Measurements from ENCODE around the gene FCMR. TPM values are rescaled to one million over a fixed set of nuclear protein-coding genes. Genes with fewer than 3 reads are reported as not detected.

The FCMR gene
- total and polyA plus RNA-seq, 2 donors (not counting 1 experiment from before 2014, with no cell fraction given), result 711 to 931 TPM

DNA sequence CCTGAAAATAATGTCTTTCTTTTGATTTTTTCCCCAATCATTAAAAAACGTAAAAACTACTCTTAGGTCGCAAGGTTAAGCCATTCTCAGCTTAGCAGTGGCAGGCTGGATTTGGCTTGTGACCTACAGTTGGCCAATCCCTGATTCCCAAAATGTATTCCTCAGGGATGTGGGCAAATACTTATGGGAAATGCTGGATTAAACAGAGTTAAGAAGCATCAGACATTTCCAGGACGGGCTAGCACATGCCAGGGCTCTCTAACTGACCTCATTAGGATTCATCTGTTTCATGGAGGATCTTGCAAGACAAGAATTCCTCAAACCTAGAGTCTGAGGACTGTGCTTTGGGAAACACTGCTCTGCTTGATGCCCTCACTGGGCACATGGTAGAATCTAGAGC, 25.5 kb downstream of the FCMR start:
- H4K20me1 ChIP-seq (ENCODE audit: control insufficient read depth, insufficient read depth, low read length, poor library complexity, severe bottlenecking), result peaks cover 8% of the 10 kb centered on the region
- peaks cover 0 to 5% of the 10 kb centered on the region in 2 donors for H3K4me1 ChIP-seq (ENCODE audit: control insufficient read depth in 2 of 2, insufficient read depth in 2 of 2, low read length in 2 of 2)
- H3K36me3 ChIP-seq (replicated peaks in 1 of 2; ENCODE audit: control extremely low read depth in 1 of 2, control insufficient read depth in 1 of 2, extremely low read depth in 1 of 2, insufficient read depth in 2 of 2, low read length in 1 of 2), result no peaks in the 10 kb centered on the region
- Mint-ChIP-seq H3K4me3 (no peak overlapping the region), H3K27ac (no peak overlapping the region), H3K27me3 (no peaks in the 10 kb centered on the region), H3K4me1 (peaks cover 24% of the 10 kb centered on the region), H3K9me3 (ENCODE audit: insufficient read depth) (no peaks in the 10 kb centered on the region)
- ChIA-PET POLR2A (no interaction called here), CTCF (interaction anchor here (0.7 to 2.4 kb wide), 2 partner anchors 12 to 17 kb away, joined by 3 to 8 read pairs; no protein-coding TSS in a partner anchor)
- H3K4me2 ChIP-seq (replicated peaks; ENCODE audit: low read depth, low read length, poor library complexity, severe bottlenecking), result no peak overlapping the region
- H3K9me3 ChIP-seq (ENCODE audit: control extremely low read depth in 1 of 3, control insufficient read depth in 2 of 3, insufficient read depth in 1 of 3, low read length in 2 of 3), result no peaks in the 10 kb centered on the region
- 100% methylated on average over 1 of the region's 3 CpGs for WGBS (ENCODE audit: insufficient coverage)
- TF ChIP-seq EZH2 (IDR thresholded peaks at IDR 0.05; ENCODE audit: borderline replicate concordance, insufficient read depth, low read depth, low read length, poor library complexity, severe bottlenecking) (no peak), CTCF (IDR thresholded peaks at IDR 0.05) (no peak)
- H3K79me2 ChIP-seq (ENCODE audit: control insufficient read depth, insufficient read depth, low read length), result no peaks in the 10 kb centered on the region
- H3K27ac ChIP-seq (ENCODE audit: low read length in 2 of 2), result no peak overlapping the region
- no peak overlapping the region for H3K9ac ChIP-seq (ENCODE audit: low read length)
- intact Hi-C loops (cut with micrococcal nuclease), result loop anchor here (5.0 kb wide), 1 partner anchor 36 kb away; no protein-coding TSS in a partner anchor
- no peaks in the 10 kb centered on the region for H3K27me3 ChIP-seq (replicated peaks in 1 of 4; ENCODE audit: control extremely low read depth in 1 of 4, control insufficient read depth in 3 of 4, insufficient read depth in 4 of 4, low read length in 3 of 4)
- no peak overlapping the region for H3K4me3 ChIP-seq (ENCODE audit: control extremely low read depth in 1 of 5, extremely low read depth in 1 of 5, insufficient read depth in 1 of 5, low read depth in 2 of 5, low read length in 4 of 5)
- no peak overlapping the region for H2AFZ ChIP-seq (ENCODE audit: insufficient read depth, low read depth, low read length, poor library complexity, severe bottlenecking)
- ATAC-seq (ENCODE audit: low read depth) (no peak), DNase-seq (no peak)

- Histone ChIP-seq H2AFZ (ENCODE audit: insufficient read depth, low read depth, low read length, poor library complexity, severe bottlenecking) (no peak overlapping the region), H3K4me2 (replicated peaks; ENCODE audit: low read depth, low read length, poor library complexity, severe bottlenecking) (no peak overlapping the region), H3K4me1 (ENCODE audit: control insufficient read depth in 2 of 2, insufficient read depth in 2 of 2, low read length in 2 of 2) (peaks cover 4 to 5% of the 10 kb centered on the region in 2 donors), H3K79me2 (ENCODE audit: control insufficient read depth, insufficient read depth, low read length) (no peaks in the 10 kb centered on the region), H3K4me3 (ENCODE audit: control extremely low read depth in 1 of 5, extremely low read depth in 1 of 5, insufficient read depth in 1 of 5, low read depth in 2 of 5, low read length in 4 of 5) (no peak overlapping the region), H3K27ac (ENCODE audit: low read length in 2 of 2) (no peak overlapping the region), H3K36me3 (replicated peaks in 1 of 2; ENCODE audit: control extremely low read depth in 1 of 2, control insufficient read depth in 1 of 2, extremely low read depth in 1 of 2, insufficient read depth in 2 of 2, low read length in 1 of 2) (no peaks in the 10 kb centered on the region), H3K9ac (ENCODE audit: low read length) (no peak overlapping the region), H3K27me3 (replicated peaks in 1 of 4; ENCODE audit: control extremely low read depth in 1 of 4, control insufficient read depth in 3 of 4, insufficient read depth in 4 of 4, low read length in 3 of 4) (no peaks in the 10 kb centered on the region), H4K20me1 (ENCODE audit: control insufficient read depth, insufficient read depth, low read length, poor library complexity, severe bottlenecking) (peaks cover 4% of the 10 kb centered on the region), H3K9me3 (ENCODE audit: control extremely low read depth in 1 of 3, control insufficient read depth in 2 of 3, insufficient read depth in 1 of 3, low read length in 2 of 3) (no peaks in the 10 kb centered on the region)
- POLR2A ChIA-PET, result no interaction called here
- ATAC-seq (ENCODE audit: low read depth), result no peak
- no peak for DNase-seq
- H3K4me3 Mint-ChIP-seq, result no peak overlapping the region
- intact Hi-C loops (cut with micrococcal nuclease), result loop anchor here (5.0 kb wide), 1 partner anchor 36 kb away; no protein-coding TSS in a partner anchor
- H3K27ac Mint-ChIP-seq, result no peak overlapping the region
- H3K4me1 Mint-ChIP-seq, result peaks cover 24% of the 10 kb centered on the region
- CTCF ChIA-PET, result interaction anchor here (0.7 to 2.4 kb wide), 3 partner anchors 12 to 17 kb away, joined by 3 to 9 read pairs (median 8); no protein-coding TSS in a partner anchor
- no peaks in the 10 kb centered on the region for H3K9me3 Mint-ChIP-seq (ENCODE audit: insufficient read depth)
- WGBS (ENCODE audit: insufficient coverage), result 77% methylated on average over 3 of the region's 3 CpGs
- no peaks in the 10 kb centered on the region for H3K27me3 Mint-ChIP-seq
- no peak for TF ChIP-seq EZH2 (IDR thresholded peaks at IDR 0.05; ENCODE audit: borderline replicate concordance, insufficient read depth, low read depth, low read length, poor library complexity, severe bottlenecking)
These were observed 25.9 kb downstream of the FCMR start for GRCh38 chr1:206895837-206896242.

Measured in B cell (primary cell).